MM.1S (cell line): ENCODE measurements around the gene CNIH3.
"Not testable (repeated sequence)": the region's sequence is repeated elsewhere in the genome, so short reads cannot be mapped to it uniquely, and the experiment has no call there.

Experiments used
- DNase-seq: peaks from one replicate; pipeline ENCODE4 v3.0.0-alpha.2; 2015
- H2AFZ ChIP-seq: fragments of 300-600 bp; sonication (generic); 2 replicates; pipeline ENCODE4 v1.6.0; 2016; ENCODE audit warnings: antibody characterized with exemption, low read length
- H3F3A ChIP-seq: fragments of 300-600 bp; sonication (generic); 2 replicates; pipeline ENCODE4 v1.6.1; 2016; ENCODE audit warnings: mild to moderate bottlenecking, antibody characterized with exemption, low read length, moderate library complexity, mixed read lengths; ENCODE audit not compliant: insufficient read depth
- H3K27ac ChIP-seq: fragments of 300-600 bp; sonication (generic); 2 replicates; pipeline ENCODE4 v1.5.1; 2016; ENCODE audit warnings: mild to moderate bottlenecking, low read length
- H3K27me3 ChIP-seq: fragments of 300-600 bp; sonication (generic); replicated peaks from 2 replicates; pipeline ENCODE4 v1.6.0; 2016; ENCODE audit warnings: low read length; ENCODE audit not compliant: insufficient read depth
- H3K36me3 ChIP-seq: fragments of 300-600 bp; sonication (generic); replicated peaks from 2 replicates; pipeline ENCODE4 v1.6.1; 2016; ENCODE audit warnings: mild to moderate bottlenecking, low read length, mixed read lengths; ENCODE audit not compliant: insufficient read depth
- H3K4me1 ChIP-seq: fragments of 300-600 bp; sonication (generic); 2 replicates; pipeline ENCODE4 v1.6.1; 2016; ENCODE audit warnings: low read length, mixed read lengths
- H3K4me2 ChIP-seq: fragments of 300-600 bp; sonication (generic); 2 replicates; pipeline ENCODE4 v1.6.0; 2016; ENCODE audit warnings: low read depth, low read length
- H3K4me3 ChIP-seq: fragments of 300-600 bp; sonication (generic); 2 replicates; pipeline ENCODE4 v1.5.1; 2016; ENCODE audit warnings: low read length, mixed read lengths
- H3K79me2 ChIP-seq: fragments of 300-600 bp; sonication (generic); 2 replicates; pipeline ENCODE4 v1.6.1; 2016; ENCODE audit warnings: mixed run types, low read length, mixed read lengths
- H3K9ac ChIP-seq: fragments of 300-600 bp; sonication (generic); 2 replicates; pipeline ENCODE4 v1.6.1; 2016; ENCODE audit warnings: low read length, mixed read lengths
- H3K9me2 ChIP-seq: fragments of 300-600 bp; sonication (generic); replicated peaks from 2 replicates; pipeline ENCODE4 v1.6.1; 2016; ENCODE audit warnings: mild to moderate bottlenecking, low read length, mixed read lengths; ENCODE audit not compliant: insufficient read depth
- H3K9me3 ChIP-seq: fragments of 300-600 bp; sonication (generic); replicated peaks from 2 replicates; pipeline ENCODE4 v1.6.1; 2016; ENCODE audit warnings: mild to moderate bottlenecking, low read length, mixed read lengths; ENCODE audit not compliant: insufficient read depth
- H4K20me1 ChIP-seq: fragments of 300-600 bp; sonication (generic); 2 replicates; pipeline ENCODE4 v1.6.1; 2016; ENCODE audit warnings: mild to moderate bottlenecking, low read length, moderate library complexity, mixed read lengths; ENCODE audit not compliant: insufficient read depth
- EZH2 ChIP-seq: fragments of 300-600 bp; sonication (generic); optimal IDR thresholded peaks from 2 replicates; pipeline ENCODE3; 2017; ENCODE audit warnings: low read depth, mild to moderate bottlenecking, antibody characterized with exemption, low read length, mixed read lengths
- EZH2phosphoT487 ChIP-seq: fragments of 300-600 bp; sonication (generic); IDR thresholded peaks from 2 replicates; pipeline ENCODE4 v1.6.1; 2018; ENCODE audit warnings: antibody characterized with exemption, low read length
- TF ChIP-seq, protein P1 (sequence below): fragments of 300-600 bp; sonication (generic); IDR thresholded peaks from 2 replicates; pipeline ENCODE4 v1.5.1; 2016; ENCODE audit warnings: antibody characterized with exemption, low read length, mixed read lengths

Gene CNIH3

DNA sequence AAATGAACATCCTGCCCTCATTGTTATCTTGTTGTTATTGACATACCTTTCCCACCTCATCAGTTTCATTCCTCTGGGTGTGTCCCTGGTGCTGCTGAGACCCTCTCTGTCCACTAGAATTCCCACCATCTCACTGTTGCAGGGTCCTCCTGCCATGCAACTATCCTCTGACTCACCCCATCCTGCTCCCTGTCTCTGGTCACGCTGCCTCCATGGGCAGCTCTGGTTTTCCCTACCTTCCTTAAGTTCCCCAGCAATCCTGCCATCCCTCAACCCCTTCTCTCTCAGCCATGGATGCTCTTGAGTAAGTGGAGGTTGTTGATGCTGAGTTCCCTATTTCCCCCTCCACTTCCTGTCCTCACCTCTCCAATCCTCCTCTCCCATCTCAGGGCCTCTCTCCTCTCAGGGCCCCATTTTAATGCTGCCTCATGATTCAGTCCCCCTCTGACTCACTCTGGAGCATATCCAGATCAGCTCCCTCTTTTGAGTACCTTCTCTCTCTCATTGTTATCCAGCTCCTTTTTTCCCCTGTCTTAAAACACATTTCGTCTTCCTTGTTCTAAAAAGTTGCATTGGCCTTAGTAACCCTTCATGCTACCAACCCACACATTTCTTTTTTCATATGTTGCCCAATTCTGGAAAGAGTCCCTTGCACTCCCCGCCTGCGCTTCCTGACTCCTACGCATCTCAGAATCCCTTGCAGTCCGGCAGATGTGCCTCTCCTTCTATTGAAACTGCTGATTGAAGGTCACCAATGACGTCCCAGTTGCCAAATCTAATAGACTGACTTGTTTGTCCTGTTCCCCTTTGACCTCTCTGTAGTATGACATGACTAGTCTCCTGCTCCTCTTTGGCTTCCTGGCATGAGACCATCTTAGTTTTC lies 92.0 kb downstream of the CNIH3 start:
- H3K36me3 ChIP-seq = no peaks in the 10 kb centered on the region
- H3K4me1 ChIP-seq = no peaks in the 10 kb centered on the region
- no peaks in the 10 kb centered on the region for H4K20me1 ChIP-seq
- TF ChIP-seq EZH2phosphoT487 (no peak), EZH2 (no peak)
- TF ChIP-seq, protein P1, sequence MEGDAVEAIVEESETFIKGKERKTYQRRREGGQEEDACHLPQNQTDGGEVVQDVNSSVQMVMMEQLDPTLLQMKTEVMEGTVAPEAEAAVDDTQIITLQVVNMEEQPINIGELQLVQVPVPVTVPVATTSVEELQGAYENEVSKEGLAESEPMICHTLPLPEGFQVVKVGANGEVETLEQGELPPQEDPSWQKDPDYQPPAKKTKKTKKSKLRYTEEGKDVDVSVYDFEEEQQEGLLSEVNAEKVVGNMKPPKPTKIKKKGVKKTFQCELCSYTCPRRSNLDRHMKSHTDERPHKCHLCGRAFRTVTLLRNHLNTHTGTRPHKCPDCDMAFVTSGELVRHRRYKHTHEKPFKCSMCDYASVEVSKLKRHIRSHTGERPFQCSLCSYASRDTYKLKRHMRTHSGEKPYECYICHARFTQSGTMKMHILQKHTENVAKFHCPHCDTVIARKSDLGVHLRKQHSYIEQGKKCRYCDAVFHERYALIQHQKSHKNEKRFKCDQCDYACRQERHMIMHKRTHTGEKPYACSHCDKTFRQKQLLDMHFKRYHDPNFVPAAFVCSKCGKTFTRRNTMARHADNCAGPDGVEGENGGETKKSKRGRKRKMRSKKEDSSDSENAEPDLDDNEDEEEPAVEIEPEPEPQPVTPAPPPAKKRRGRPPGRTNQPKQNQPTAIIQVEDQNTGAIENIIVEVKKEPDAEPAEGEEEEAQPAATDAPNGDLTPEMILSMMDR = no peak
- H3K4me3 ChIP-seq = no peak overlapping the region
- H3K9ac ChIP-seq = no peak overlapping the region
- H2AFZ ChIP-seq = no peak overlapping the region
- H3K4me2 ChIP-seq = no peak overlapping the region
- H3K9me2 ChIP-seq = no peaks in the 10 kb centered on the region
- no peaks in the 10 kb centered on the region for H3K27me3 ChIP-seq
- H3F3A ChIP-seq = no peaks in the 10 kb centered on the region
- no peak overlapping the region for H3K27ac ChIP-seq
- no peaks in the 10 kb centered on the region for H3K79me2 ChIP-seq
- no peak for DNase-seq
- no peaks in the 10 kb centered on the region for H3K9me3 ChIP-seq

DNA sequence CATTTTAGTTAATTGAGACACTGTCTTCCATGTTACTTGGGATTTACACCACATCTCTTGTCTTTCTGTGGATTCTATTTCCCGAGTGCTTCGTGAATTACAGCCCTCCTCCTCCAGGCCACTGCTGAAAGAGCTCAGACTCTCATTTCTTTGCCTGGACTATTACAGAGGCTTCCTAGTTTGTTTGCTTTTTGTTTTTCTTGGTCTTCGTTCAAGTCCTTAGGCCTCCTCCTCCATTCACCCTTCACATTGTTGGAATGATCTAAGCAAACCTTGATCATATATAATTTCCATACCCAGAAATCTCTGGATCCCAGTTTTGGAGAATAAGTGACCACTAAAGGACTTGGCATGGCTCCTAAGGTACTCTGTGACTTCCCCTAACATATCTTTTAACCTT lies 94.1 kb downstream of the CNIH3 start:
- TF ChIP-seq, protein P1 = no peak
- no peak for TF ChIP-seq EZH2
- TF ChIP-seq EZH2phosphoT487 = no peak
- no peak for DNase-seq
- Histone ChIP-seq H2AFZ (no peak overlapping the region), H3K4me2 (no peak overlapping the region), H3F3A (no peaks in the 10 kb centered on the region), H3K27ac (no peak overlapping the region), H3K27me3 (no peaks in the 10 kb centered on the region), H4K20me1 (no peaks in the 10 kb centered on the region), H3K4me3 (no peak overlapping the region), H3K9me2 (no peaks in the 10 kb centered on the region), H3K79me2 (no peaks in the 10 kb centered on the region), H3K9me3 (no peaks in the 10 kb centered on the region), H3K36me3 (no peaks in the 10 kb centered on the region), H3K9ac (no peak overlapping the region), H3K4me1 (no peaks in the 10 kb centered on the region)

DNA sequence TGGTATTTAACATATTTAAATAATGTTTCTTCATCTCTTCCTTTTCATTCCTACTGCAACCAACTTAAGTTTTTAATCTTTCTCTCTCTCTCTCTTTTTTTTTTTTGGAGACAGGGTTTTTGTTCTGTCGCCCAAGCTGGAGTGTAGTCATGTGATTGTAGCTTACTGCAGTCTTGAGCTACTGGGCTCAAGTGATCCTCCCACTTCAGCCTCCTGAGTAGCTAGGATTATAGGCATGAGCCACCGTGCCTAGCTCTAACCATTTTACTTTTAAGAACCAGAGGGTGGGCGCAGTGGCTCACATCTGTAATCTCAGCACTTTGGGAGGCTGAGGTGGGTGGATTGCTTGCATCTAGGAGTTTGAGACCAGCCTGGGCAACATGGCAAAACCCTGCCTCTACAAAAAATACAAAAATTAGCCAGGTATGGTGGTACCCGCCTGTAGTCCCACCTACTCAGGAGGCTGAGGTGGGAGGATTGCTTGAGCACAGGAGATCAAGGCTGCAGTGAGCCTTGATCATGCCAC lies 95.2 kb downstream of the CNIH3 start:
- H3K79me2 ChIP-seq, H3K27ac ChIP-seq, H3K9me2 ChIP-seq, H3F3A ChIP-seq, H3K4me3 ChIP-seq, H3K4me2 ChIP-seq, H3K9ac ChIP-seq, H3K9me3 ChIP-seq, H2AFZ ChIP-seq, H4K20me1 ChIP-seq, DNase-seq, H3K4me1 ChIP-seq, H3K27me3 ChIP-seq, H3K36me3 ChIP-seq: not testable (repeated sequence)

DNA sequence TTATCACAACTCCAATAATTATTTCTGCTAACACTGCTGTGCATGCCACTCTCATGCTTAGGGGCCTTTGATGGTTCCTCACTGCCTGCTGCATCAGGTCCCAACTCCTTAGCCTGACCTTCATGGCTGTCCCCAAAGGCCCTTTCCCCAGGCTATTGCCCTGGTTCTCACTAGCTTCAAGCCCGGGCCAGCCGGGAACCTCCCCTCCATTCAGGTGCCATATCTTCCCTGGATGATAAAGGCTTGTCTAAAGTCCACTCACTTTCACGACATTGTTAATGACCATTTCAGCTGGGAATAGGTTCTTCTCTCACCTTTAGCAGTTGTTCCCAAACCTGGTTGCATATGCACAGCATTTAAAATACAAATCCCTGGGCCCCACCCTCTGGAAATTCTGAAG lies 95.8 kb downstream of the CNIH3 start:
- H3K4me1 ChIP-seq = no peaks in the 10 kb centered on the region
- no peaks in the 10 kb centered on the region for H3F3A ChIP-seq
- H3K4me3 ChIP-seq = no peak overlapping the region
- H3K9me2 ChIP-seq = no peaks in the 10 kb centered on the region
- H2AFZ ChIP-seq = no peak overlapping the region
- H3K27me3 ChIP-seq = no peaks in the 10 kb centered on the region
- H4K20me1 ChIP-seq = no peaks in the 10 kb centered on the region
- H3K9me3 ChIP-seq = no peaks in the 10 kb centered on the region
- H3K36me3 ChIP-seq = no peaks in the 10 kb centered on the region
- no peak overlapping the region for H3K9ac ChIP-seq
- DNase-seq = no peak
- H3K79me2 ChIP-seq = no peaks in the 10 kb centered on the region
- H3K27ac ChIP-seq = no peak overlapping the region
- TF ChIP-seq EZH2phosphoT487 = no peak
- TF ChIP-seq, protein P1 = no peak
- TF ChIP-seq EZH2 = no peak
- H3K4me2 ChIP-seq = no peak overlapping the region
